A375 (cell line): ENCODE measurements around the gene SAMMSON. TPM values are rescaled to one million over a fixed set of nuclear protein-coding genes. Genes with fewer than 3 reads are reported as not detected.

ENCODE experiments used
- total RNA-seq: library from RNA; depleted of rRNA; stranded (reverse); fragments of >200 nt; shearing (Covaris generic); gene quantifications from 2 replicates; pipeline ENCODE4 v1.2.3, GENCODE V29; 2014; rRNA removed

Gene SAMMSON
- 3.6 and 6.4 TPM in 2 replicates for total RNA-seq

DNA sequence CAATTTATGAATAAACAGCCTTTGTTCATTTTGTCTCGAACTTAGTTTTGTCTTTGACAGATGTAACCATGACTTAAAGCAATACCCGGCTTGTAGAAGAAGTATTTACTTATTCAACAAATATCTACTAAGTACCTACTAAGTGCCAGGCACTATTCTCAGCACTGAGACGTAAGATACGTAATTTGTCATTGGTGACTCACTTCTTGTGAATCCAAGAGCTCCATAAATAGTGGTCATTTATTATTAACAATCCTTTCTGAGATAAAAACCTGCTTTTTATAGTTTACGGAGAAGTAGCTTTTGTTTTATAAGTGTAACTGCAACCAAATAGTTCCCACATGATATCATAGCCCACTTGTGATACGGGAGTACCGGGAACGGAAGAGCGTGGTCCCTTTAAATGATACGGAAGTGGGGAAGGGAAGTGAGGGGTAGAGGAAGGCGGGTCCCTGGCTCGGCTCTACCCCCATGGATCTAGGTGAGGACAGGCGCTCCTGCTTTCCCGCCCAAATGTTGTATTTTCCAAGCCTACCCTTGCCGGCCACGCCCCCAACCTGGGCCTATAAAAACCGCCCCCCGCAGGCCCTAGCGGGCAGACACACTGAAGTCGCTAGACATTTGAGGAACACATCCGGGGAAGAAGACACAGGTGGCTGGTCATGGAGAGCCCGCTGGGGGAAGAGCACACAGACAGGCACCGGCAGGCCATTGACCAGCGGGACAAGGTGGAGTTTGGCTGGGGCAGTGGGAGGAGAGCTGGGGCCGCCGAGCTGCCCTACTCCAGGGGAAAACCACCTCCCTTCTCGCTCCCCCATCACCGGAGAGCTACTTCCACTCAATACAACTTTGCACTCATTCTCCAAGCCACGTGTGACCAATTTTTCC, at the start of gene SAMMSON:
Gene SAMMSON (plus strand): TSS at position 594 of the 888 bp plus-strand sequence.

